ENCODE data around the gene SLC35D2. TPM values are rescaled to one million over a fixed set of nuclear protein-coding genes. Genes with fewer than 3 reads are reported as not detected.

The SLC35D2 gene
- total RNA-seq, 4 donors from 2014 or later, result 35.4 to 91.3 (median 72.7) TPM

DNA sequence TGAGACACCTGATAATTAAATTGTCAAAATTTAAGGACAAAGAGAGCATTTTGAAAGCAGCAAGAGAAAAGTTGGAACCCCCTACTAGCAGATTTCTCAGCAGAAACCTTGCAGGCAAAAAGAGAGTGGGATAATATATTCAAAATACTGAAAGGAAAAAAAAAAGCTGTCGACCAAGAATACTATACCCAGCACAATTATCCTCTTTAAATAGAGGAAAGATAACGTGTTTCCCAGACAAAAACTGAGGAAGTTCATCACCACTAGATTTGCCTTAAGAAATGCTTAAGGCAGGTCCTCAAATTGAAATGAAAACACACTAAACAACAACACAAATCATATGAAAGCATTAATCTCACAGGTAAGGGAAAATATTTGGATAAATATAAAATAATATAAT, 108.6 kb downstream of the SLC35D2 start:
- Histone ChIP-seq H3K27me3 (no peaks in the 10 kb centered on the region), H3K4me3 (no peak overlapping the region), H3K36me3 (no peaks in the 10 kb centered on the region), H3K9me3 (peaks cover 13 to 17% of the 10 kb centered on the region in 2 donors), H3K4me1 (no peaks in the 10 kb centered on the region), H3K27ac (no peak overlapping the region)
- intact Hi-C loops (cut with DNase I; ENCODE audit: low total_unique reads) (no loop called here), in situ Hi-C loops (cut with MboI; ENCODE audit: low pct_ligation_motif_present in 1 of 4, low pct_unique_long_range_greater_than_20kb in 1 of 4, low sequenced_read_pairs in 3 of 4) (no loop called here)
- no peak for TF ChIP-seq CTCF (IDR thresholded peaks at IDR 0.05)
- no peak for TF ChIP-seq POLR2AphosphoS5 (IDR thresholded peaks at IDR 0.05)
- no peak for TF ChIP-seq EP300 (IDR thresholded peaks at IDR 0.05; ENCODE audit: low read depth)
- no peak for TF ChIP-seq POLR2A (IDR thresholded peaks at IDR 0.05)
- 73 to 75% methylated on average over 2 of the region's 2 CpGs for WGBS, 2 donors (ENCODE audit: low coverage in 1 of 2)
- no peak for DNase-seq

Other genes starting within 250 kb of the SLC35D2 start
- 1 to 10 TPM in 1 of 4 donors, not detected in 3; 6.0 TPM for gene HSD17B3, start 81.5 kb downstream of the SLC35D2 start, total RNA-seq
- 1 to 10 TPM in 3 of 4 donors, not detected in 1; 1.2 to 2.1 (median 1.4) TPM for gene ZNF367, start 34.7 kb upstream of the SLC35D2 start, total RNA-seq
- gene HABP4, start 66.5 kb upstream of the SLC35D2 start, total RNA-seq, result 10 to 100 TPM in 1 of 4 donors, 1 to 10 TPM in 3; 1.9 to 11.3 (median 5.0) TPM
- gene CDC14B, start 236.1 kb upstream of the SLC35D2 start, total RNA-seq, result 10 to 100 TPM; 18.0 to 22.3 (median 20.9) TPM